ENCODE measurements around the gene EIF5.

GRCh38 chr14:103328941-103329340 is 5.1 kb upstream of the EIF5 start:
- TF ChIP-seq POLR2A (IDR thresholded peaks at IDR 0.05) (no peak), CTCF (IDR thresholded peaks at IDR 0.05) (no peak)

Data from heart left ventricle (tissue), 13 donors.